D341Med (cell line): ENCODE measurements around the gene NPEPL1.
"Not testable (repeated sequence)": the region's sequence is repeated elsewhere in the genome, so short reads cannot be mapped to it uniquely, and the experiment has no call there.

Source experiments
- DNase-seq: peaks from one replicate; pipeline ENCODE4 v3.0.0; 2012; ENCODE audit warnings: low spot score

The NPEPL1 gene

GRCh38 chr20:58740356-58741308 is 48.0 kb downstream of the NPEPL1 start:
- DNase-seq: peak; percentile 7

GRCh38 chr20:58741384-58741783 is 48.8 kb downstream of the NPEPL1 start:
- peak; percentile 4 for DNase-seq

- peak; percentile 4 for DNase-seq
These were observed 50.3 kb downstream of the NPEPL1 start for GRCh38 chr20:58742668-58743566.

GRCh38 chr20:58743929-58744534 is 51.4 kb downstream of the NPEPL1 start:
- DNase-seq: no peak

GRCh38 chr20:58744836-58745235 is 52.2 kb downstream of the NPEPL1 start:
- DNase-seq: peak; percentile 7

- peak; percentile 5 for DNase-seq
These were observed 52.8 kb downstream of the NPEPL1 start for GRCh38 chr20:58745391-58745790.

- no peak for DNase-seq
These were observed 54.0 kb downstream of the NPEPL1 start for GRCh38 chr20:58746620-58747019.

- peak; percentile 10 for DNase-seq
These were observed 54.6 kb downstream of the NPEPL1 start for GRCh38 chr20:58747211-58747610.

- DNase-seq: no peak
These were observed 56.0 kb downstream of the NPEPL1 start for GRCh38 chr20:58748618-58749017.

GRCh38 chr20:58749098-58749769 is 56.6 kb downstream of the NPEPL1 start:
- peak; percentile 15 for DNase-seq

- no peak for DNase-seq
These were observed 57.4 kb downstream of the NPEPL1 start for GRCh38 chr20:58749979-58750378.

- DNase-seq: not testable (repeated sequence)
These were observed 58.1 kb downstream of the NPEPL1 start for GRCh38 chr20:58750706-58751105.

GRCh38 chr20:58751979-58752378 is 59.4 kb downstream of the NPEPL1 start:
- peak; percentile 12 for DNase-seq

- DNase-seq: peak; percentile 25
These were observed 60.0 kb downstream of the NPEPL1 start for GRCh38 chr20:58752565-58752964.

- peak; percentile 24 for DNase-seq
These were observed 60.8 kb downstream of the NPEPL1 start for GRCh38 chr20:58753267-58753921.

GRCh38 chr20:58753922-58754551 is 61.4 kb downstream of the NPEPL1 start:
- DNase-seq: peak; percentile 15

- no peak for DNase-seq
These were observed 62.0 kb downstream of the NPEPL1 start for GRCh38 chr20:58754584-58754983.

GRCh38 chr20:58755062-58755697 is 62.6 kb downstream of the NPEPL1 start:
- DNase-seq: peak; percentile 10

- DNase-seq: peak; percentile 14
These were observed 63.3 kb downstream of the NPEPL1 start for GRCh38 chr20:58755766-58756449.

GRCh38 chr20:58756450-58756775 is 63.8 kb downstream of the NPEPL1 start:
- no peak for DNase-seq
